HepG2 (cell line): Measurements from ENCODE around the gene CREBRF. TPM values are rescaled to one million over a fixed set of nuclear protein-coding genes. Genes with fewer than 3 reads are reported as not detected.

Source experiments
- ATAC-seq: fragments of 200-7000 bp; cut with Tn5 transposase; 3 replicates; pipeline ENCODE4 v1.9.1; 2020; ENCODE audit warnings: mild to moderate bottlenecking, moderate library complexity
- BruUV-seq: library from RNA; stranded (reverse); fragments of 400-500 nt; replicated peaks from 2 replicates; lab custom pipeline; 2021; lab: Mats Ljungman, UMichigan
- CTCF ChIA-PET: fragments of 300-600 bp; formaldehyde crosslinking; extraction: SDS; loops from one replicate; lab custom pipeline; 2021; ENCODE audit warnings: low total read pairs, inconsistent platforms, low intra/inter-chr PET ratio; lab: Yijun Ruan, JAX
- POLR2A ChIA-PET: fragments of 350-600 bp; sonication (Branson Sonifier 250); formaldehyde crosslinking; loops from one replicate; lab custom pipeline; 2020; ENCODE audit warnings: antibody characterized with exemption, inconsistent platforms; lab: Yijun Ruan, JAX
- DNase-seq: peaks from one replicate; pipeline ENCODE4 v3.0.0-alpha.2; 2015; ENCODE audit warnings: low spot score
- FAIRE-seq: peaks from 3 replicates; lab custom pipeline; 2011; peaks lifted over from hg19 to GRCh38; lab: Jason Lieb, UNC
- H2AFZ ChIP-seq: one replicate; pipeline ENCODE4 v1.6.1; 2011; ENCODE audit warnings: low read length, inconsistent platforms
- H3K27ac ChIP-seq: fragments of 300-600 bp; 3 replicates; pipeline ENCODE4 v1.8.0; 2011; ENCODE audit warnings: mixed run types, mild to moderate bottlenecking, mixed read lengths, low read length, inconsistent platforms; ENCODE audit not compliant: insufficient read depth; ENCODE audit errors: extremely low read length
- H3K27me3 ChIP-seq, 2 experiments: fragments of 200-600 bp in 1 of 2; 2 replicates in 1 of 2; 3 replicates in 1 of 2; pipeline versions ENCODE4 v1.6.0 to v1.8.0; 2011; ENCODE audit warnings: low read length in 2 of 2, mild to moderate bottlenecking in 2 of 2, moderate library complexity in 2 of 2, inconsistent platforms in 1 of 2; ENCODE audit not compliant: insufficient read depth in 2 of 2, control insufficient read depth in 1 of 2
- H3K36me3 ChIP-seq, 2 experiments: fragments of 200-600 bp in 1 of 2; replicated peaks in 1 of 2; 2 replicates in 1 of 2; 3 replicates in 1 of 2; pipeline versions ENCODE4 v1.5.1 to v1.8.0; 2011; ENCODE audit warnings: low read length in 2 of 2, inconsistent platforms in 1 of 2; ENCODE audit not compliant: insufficient read depth in 2 of 2, control insufficient read depth in 1 of 2
- H3K4me1 ChIP-seq: 2 replicates; pipeline ENCODE4 v1.5.1; 2012; ENCODE audit warnings: low read length, inconsistent platforms; ENCODE audit not compliant: insufficient read depth
- H3K4me2 ChIP-seq: 2 replicates; pipeline ENCODE4 v1.6.0; 2011; ENCODE audit warnings: low read depth, low read length, inconsistent platforms
- H3K4me3 ChIP-seq, 3 experiments: fragments of 200-600 bp in 1 of 3; sonication (generic), shearing (Covaris generic) in 1 of 3; replicated peaks in 1 of 3; 2 replicates each; pipeline ENCODE4 v1.5.1; 2011 to 2016; ENCODE audit warnings: low read length in 3 of 3, inconsistent platforms in 2 of 3, low read depth in 2 of 3, mild to moderate bottlenecking in 2 of 3, control low read depth in 1 of 3, mixed read lengths in 1 of 3; ENCODE audit not compliant: insufficient read depth in 1 of 3
- H3K79me2 ChIP-seq: one replicate; pipeline ENCODE4 v1.6.1; 2011; ENCODE audit warnings: low read length, inconsistent platforms; ENCODE audit not compliant: insufficient read depth
- H3K9ac ChIP-seq: 2 replicates; pipeline ENCODE4 v1.6.0; 2011; ENCODE audit warnings: mild to moderate bottlenecking, low read depth, low read length, inconsistent platforms; ENCODE audit not compliant: insufficient read depth
- H3K9me3 ChIP-seq: 2 replicates; pipeline ENCODE4 v1.5.1; 2012; ENCODE audit warnings: mild to moderate bottlenecking, low read length
- H4K20me1 ChIP-seq: 2 replicates; pipeline ENCODE4 v1.6.0; 2011; ENCODE audit warnings: inconsistent platforms, mild to moderate bottlenecking, low read length, moderate library complexity; ENCODE audit not compliant: insufficient read depth
- GLI4 ChIP-seq: sonication (generic); formaldehyde crosslinking; IDR thresholded peaks from 2 replicates; pipeline ENCODE4 v1.5.1; 2020; ENCODE audit warnings: missing genetic modification reagents, mild to moderate bottlenecking, moderate library complexity, borderline replicate concordance
- HDAC6 ChIP-seq: fragments of 200-600 bp; sonication (generic); IDR thresholded peaks from 2 replicates; pipeline ENCODE4 v1.7.0; 2017; ENCODE audit warnings: mild to moderate bottlenecking, antibody characterized with exemption, low read length, low read depth
- HNRNPK ChIP-seq: fragments of 200-400 bp; formaldehyde crosslinking; IDR thresholded peaks from 2 replicates; pipeline ENCODE4 v1.6.1; 2018; ENCODE audit warnings: low read length, low read depth, moderate library complexity, mild to moderate bottlenecking; ENCODE audit not compliant: poor library complexity, severe bottlenecking
- KLF16 ChIP-seq, 2 experiments: sonication (generic) in 1 of 2; formaldehyde crosslinking in 1 of 2; IDR thresholded peaks; 2 replicates each; pipeline versions ENCODE4 v1.6.1 to v1.8.0; 2016 to 2023; ENCODE audit warnings: missing genetic modification reagents in 2 of 2, missing compliant biosample characterization in 1 of 2
- NFIB ChIP-seq: sonication (generic); formaldehyde crosslinking; IDR thresholded peaks from 2 replicates; pipeline ENCODE4 v1.9.0; 2021; ENCODE audit warnings: missing genetic modification reagents, mild to moderate bottlenecking, borderline replicate concordance
- NPAS2 ChIP-seq: sonication (generic); formaldehyde crosslinking; IDR thresholded peaks from 2 replicates; pipeline ENCODE4 v1.8.0; 2022; ENCODE audit warnings: mild to moderate bottlenecking, missing genetic modification reagents, borderline replicate concordance
- RXRB ChIP-seq: IDR thresholded peaks from 2 replicates; pipeline ENCODE4 v1.6.1; 2016; ENCODE audit warnings: borderline replicate concordance, missing genetic modification reagents, missing compliant biosample characterization
- SAFB2 ChIP-seq: sonication (generic); formaldehyde crosslinking; IDR thresholded peaks from 2 replicates; pipeline ENCODE4 v1.5.1; 2020; ENCODE audit warnings: missing genetic modification reagents, low read depth, mild to moderate bottlenecking, borderline replicate concordance
- SP1 ChIP-seq, 2 experiments: fragments of 450-650 bp in 1 of 2; sonication (generic) in 1 of 2; formaldehyde crosslinking in 1 of 2; IDR thresholded peaks; 2 replicates each; pipeline versions ENCODE4 v1.4.0 to v1.6.1; 2016 to 2020; ENCODE audit warnings: missing genetic modification reagents in 1 of 2
- THYN1 ChIP-seq: sonication (generic); formaldehyde crosslinking; IDR thresholded peaks from 2 replicates; pipeline ENCODE4 v1.8.1; 2023; ENCODE audit warnings: low read depth, mild to moderate bottlenecking, moderate library complexity, missing genetic modification reagents, borderline replicate concordance
- TOPORS ChIP-seq: sonication (generic); formaldehyde crosslinking; IDR thresholded peaks from 2 replicates; pipeline ENCODE4 v1.8.0; 2023; ENCODE audit warnings: mild to moderate bottlenecking, missing genetic modification reagents
- ZBTB14 ChIP-seq: sonication (generic); formaldehyde crosslinking; IDR thresholded peaks from 2 replicates; pipeline ENCODE4 v1.4.0; 2020; ENCODE audit warnings: missing genetic modification reagents
- ZBTB4 ChIP-seq: sonication (generic); formaldehyde crosslinking; IDR thresholded peaks from 2 replicates; pipeline ENCODE4 v1.4.0; 2020; ENCODE audit warnings: missing genetic modification reagents, mild to moderate bottlenecking, borderline replicate concordance
- ZFYVE20 ChIP-seq: sonication (generic); formaldehyde crosslinking; IDR thresholded peaks from 2 replicates; pipeline ENCODE4 v1.8.0; 2023; ENCODE audit warnings: low read depth, mild to moderate bottlenecking, moderate library complexity, missing genetic modification reagents, borderline replicate concordance
- ZNF672 ChIP-seq: sonication (generic); formaldehyde crosslinking; IDR thresholded peaks from 2 replicates; pipeline ENCODE4 v1.8.1; 2022; ENCODE audit warnings: missing genetic modification reagents
- WGBS: methylation state at CpG from one replicate; pipeline ENCODE4 v1.1.6; 2017; ENCODE audit warnings: low lambda C conversion rate; 5-methylcytosine and 5-hydroxymethylcytosine counted together
- in situ Hi-C: cut with HindIII; loops from 2 replicates; pipeline ENCODE4 v1.10.0; 2017; ENCODE audit warnings: low pct_unique_long_range_greater_than_20kb; ENCODE audit not compliant: extremely low pct_ligation_motif_present
- intact Hi-C: fragments of 100-400 bp; cut with micrococcal nuclease; formaldehyde crosslinking; loops from one replicate; pipeline ENCODE4 v1.10.0; 2022; ENCODE audit not compliant: unreplicated experiment
- polyA plus RNA-seq, 8 experiments: library from polyadenylated mRNA; depleted of rRNA in 3 of 8; stranded (reverse) in 7 of 8; unstranded in 1 of 8; fragments of >200 nt; fragmentation: Illumina TruSeq in 4 of 8; extraction: Trizol in 4 of 8; gene quantifications; 2 replicates each; pipeline versions ENCODE4 v1.2.1 to v1.2.3, GENCODE V29; 2011 to 2016; ENCODE audit warnings: low read depth in 4 of 8, missing spikeins in 1 of 8, mixed read lengths in 1 of 8; ENCODE audit not compliant: insufficient read depth in 1 of 8
- total RNA-seq, 5 experiments: library from RNA; depleted of rRNA; stranded (reverse); fragments of >200 nt; fragmentation: Illumina TruSeq; extraction: Trizol; gene quantifications; 2 replicates each; pipeline ENCODE4 v1.2.3, GENCODE V29; 2016; ENCODE audit warnings: low read depth in 1 of 5

Gene CREBRF
- total and polyA plus RNA-seq, 2 of the 13 experiments (the other 11 are each of a cell fraction or from before 2014, with no cell fraction given) = 4.5 to 10.2 TPM

- no peak overlapping the region for H3K4me2 ChIP-seq
- no peak for TF ChIP-seq ZFYVE20 (CRISPR knock-in tag)
- TF ChIP-seq THYN1 = no peak
- TF ChIP-seq NPAS2 (CRISPR knock-in tag) = no peak
- TF ChIP-seq RXRB (CRISPR knock-in tag) = no peak
- no peak for TF ChIP-seq HNRNPK
- no peak for TF ChIP-seq HDAC6
- TF ChIP-seq ZBTB14 (CRISPR knock-in tag) = no peak
- TF ChIP-seq SP1 (IDR thresholded peaks at IDR 0.05) = no peak
- TF ChIP-seq SP1 (CRISPR knock-in tag; IDR thresholded peaks at IDR 0.05) = no peak
- no peak for TF ChIP-seq SAFB2
- no peak for TF ChIP-seq GLI4 (CRISPR knock-in tag)
- TF ChIP-seq KLF16 (CRISPR knock-in tag; IDR thresholded peaks at IDR 0.05) = no peak
- no peak for TF ChIP-seq NFIB (CRISPR knock-in tag)
- TF ChIP-seq TOPORS (CRISPR knock-in tag) = no peak
- TF ChIP-seq ZBTB4 (CRISPR knock-in tag) = no peak
- TF ChIP-seq ZNF672 (CRISPR knock-in tag) = no peak
- TF ChIP-seq, all 625 proteins: peak for 0
- Histone ChIP-seq H3K27me3 (no peaks in the 10 kb centered on the region), H3K9ac (no peak overlapping the region), H4K20me1 (no peaks in the 10 kb centered on the region), H2AFZ (no peak overlapping the region), H3K27ac (no peak overlapping the region), H3K36me3 (peaks cover 5 to 12% of the 10 kb centered on the region in 2 experiments; a peak in 3 of 5 replicates), H3K9me3 (no peaks in the 10 kb centered on the region), H3K4me1 (peaks cover 14% of the 10 kb centered on the region), H3K4me3 (no peak overlapping the region), H3K79me2 (no peaks in the 10 kb centered on the region)
- ChIA-PET POLR2A (no interaction called here), CTCF (no interaction called here)
- FAIRE-seq (no peak), DNase-seq (no peak), ATAC-seq (no peak)
- WGBS = 99% methylated on average over 5 of the region's 5 CpGs
- BruUV-seq = no TSS peak
- intact Hi-C loops (loop anchor here (1.0 to 5.0 kb wide), 2 partner anchors 21 to 35 kb away; partner anchors contain the start of gene CREBRF), in situ Hi-C loops (no loop called here)
Measured at GRCh38 chr5:173091981-173092380, 35.8 kb downstream of the CREBRF start.
